Stimulated activated CD4-positive, alpha-beta T cell treated with anti-CD3 and anti-CD28 coated beads, Interleukin-2, amount 100 ng/mL, for 24 hours (primary cell): Measurements from ENCODE around the gene SEC24D.
"Not testable (repeated sequence)": the region's sequence is repeated elsewhere in the genome, so short reads cannot be mapped to it uniquely, and the experiment has no call there.

ENCODE experiments used
- DNase-seq, 2 donors: peaks; one replicate each; pipeline ENCODE4 v3.0.0-alpha.2; 2020

Gene SEC24D

DNA sequence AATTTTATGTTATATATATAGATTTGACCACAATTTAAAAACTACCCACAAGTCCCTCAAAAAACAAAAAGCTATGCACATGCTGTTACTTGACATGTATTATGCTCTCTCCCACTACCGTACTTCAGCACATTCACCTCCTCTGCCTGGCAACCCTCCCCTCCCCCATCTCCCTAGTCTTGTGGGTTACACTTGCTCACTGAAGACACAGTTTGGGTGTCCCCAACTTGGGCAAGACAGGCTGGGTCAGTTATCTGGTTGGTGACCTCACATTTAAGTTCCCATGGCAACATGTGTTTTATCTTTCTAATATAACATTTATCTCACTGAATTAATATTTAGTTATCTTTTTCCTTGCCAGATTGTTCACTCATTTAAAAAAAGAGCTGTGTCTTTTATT lies 32.7 kb downstream of the SEC24D start:
- no peak for DNase-seq

DNA sequence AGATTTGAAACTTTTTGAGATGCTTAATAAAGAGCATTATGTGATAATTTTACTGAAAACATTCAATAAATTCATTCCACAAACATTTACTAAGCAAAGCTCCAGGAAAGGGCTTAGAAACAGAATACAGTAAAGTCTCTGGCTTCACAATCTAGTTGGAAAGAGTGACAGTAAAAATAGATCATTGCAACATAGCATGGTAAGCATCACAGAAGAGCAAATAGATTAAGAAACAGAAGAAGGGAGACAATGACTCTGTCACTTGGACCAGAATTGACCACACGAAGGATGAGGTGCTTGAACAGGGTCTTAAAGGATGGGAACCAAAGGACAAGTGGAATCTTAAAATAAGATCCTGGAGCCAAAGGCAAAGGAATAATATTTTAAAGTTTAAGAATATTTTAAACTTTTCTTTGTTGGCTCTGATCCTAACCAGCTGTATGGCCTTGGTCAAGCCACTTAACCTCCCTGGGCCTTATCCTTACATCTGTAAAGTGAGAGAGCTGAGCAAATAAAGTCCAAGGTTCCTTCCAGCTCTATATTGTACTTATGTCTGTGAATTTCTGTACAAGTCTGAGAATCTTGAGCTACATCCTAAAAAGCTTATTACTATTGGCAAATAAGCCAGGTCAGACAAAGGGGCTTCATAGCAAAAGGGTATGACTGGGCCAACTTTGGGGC lies 33.9 kb downstream of the SEC24D start:
- no peak for DNase-seq

DNA sequence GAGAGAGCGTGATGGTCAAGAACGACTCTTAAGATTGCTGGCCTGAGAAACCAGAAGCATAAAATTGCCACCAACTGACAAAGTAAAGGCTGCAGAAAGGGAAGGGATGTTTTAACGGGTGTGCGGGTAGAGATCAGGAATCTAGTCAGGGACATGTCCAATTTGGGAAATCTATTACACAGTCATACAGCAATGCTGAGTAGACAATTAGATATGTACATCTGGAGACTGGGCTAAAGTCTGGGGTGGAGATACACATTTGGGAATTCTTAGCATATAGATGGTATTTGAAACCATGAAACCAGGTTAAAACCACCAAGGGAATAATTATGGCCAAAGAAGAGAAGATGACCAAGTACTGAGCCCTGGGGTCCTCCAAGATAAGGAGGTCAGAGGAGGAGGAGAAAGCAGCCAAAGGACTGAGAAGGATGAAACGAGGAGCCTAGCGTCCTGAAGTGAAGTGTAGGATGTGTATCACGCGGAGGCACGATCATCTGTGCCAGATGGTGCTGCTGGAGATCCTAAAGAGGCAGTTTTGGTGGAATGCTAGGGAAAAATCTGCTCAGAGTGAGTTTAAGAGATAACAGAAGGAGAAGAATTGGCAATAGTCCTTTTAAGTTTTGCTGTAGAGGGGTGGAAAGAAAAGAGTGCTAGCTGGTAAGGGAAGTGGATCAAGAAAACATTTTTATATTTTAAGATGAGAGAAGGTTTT lies 36.5 kb downstream of the SEC24D start:
- no peak for DNase-seq

DNA sequence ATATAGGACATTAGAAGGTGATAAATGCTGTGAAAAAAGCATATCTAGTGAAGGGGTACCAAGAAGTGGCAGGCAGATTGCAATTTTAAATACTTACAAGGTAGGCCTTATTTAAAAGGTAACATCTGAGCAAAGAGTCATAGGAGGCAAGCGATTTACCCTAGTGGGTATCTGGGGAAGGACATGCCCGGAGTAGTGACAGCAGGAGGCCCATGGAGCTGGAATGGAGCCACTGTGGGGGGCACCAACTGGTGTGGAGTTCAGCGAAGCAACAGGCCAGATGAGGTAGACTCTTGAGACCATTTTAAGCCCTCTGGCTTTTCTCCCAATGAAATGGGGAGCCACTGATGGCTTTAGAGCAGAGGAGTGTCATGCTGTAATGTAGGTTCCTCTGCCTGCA lies 37.3 kb downstream of the SEC24D start:
- no peak for DNase-seq

DNA sequence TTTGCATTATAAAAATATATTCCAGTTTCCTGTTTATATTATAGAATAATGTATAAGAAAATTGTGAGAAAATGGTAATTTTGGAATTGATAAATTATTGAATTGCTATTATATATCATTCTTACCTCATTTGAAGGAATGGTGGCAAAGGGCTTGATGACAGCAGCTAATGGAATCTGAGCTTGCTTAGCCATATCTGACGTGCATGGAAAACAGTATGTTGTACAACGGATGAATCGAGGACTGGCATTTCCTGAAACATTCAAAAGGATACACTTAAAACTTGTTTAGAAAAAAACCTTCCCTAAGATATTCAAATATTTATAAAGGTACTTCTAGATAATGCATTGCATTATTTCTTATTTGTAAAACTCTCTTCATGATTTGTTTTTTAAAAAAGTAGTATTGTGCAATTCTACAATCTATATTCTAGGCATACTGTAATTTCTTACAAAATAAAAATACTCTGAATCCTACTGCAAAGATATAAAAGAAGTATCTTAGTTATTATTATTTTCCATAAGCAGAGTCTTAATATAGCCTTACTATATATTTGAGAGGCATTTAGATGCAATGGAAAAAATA lies 38.3 kb downstream of the SEC24D start:
- no peak for DNase-seq

DNA sequence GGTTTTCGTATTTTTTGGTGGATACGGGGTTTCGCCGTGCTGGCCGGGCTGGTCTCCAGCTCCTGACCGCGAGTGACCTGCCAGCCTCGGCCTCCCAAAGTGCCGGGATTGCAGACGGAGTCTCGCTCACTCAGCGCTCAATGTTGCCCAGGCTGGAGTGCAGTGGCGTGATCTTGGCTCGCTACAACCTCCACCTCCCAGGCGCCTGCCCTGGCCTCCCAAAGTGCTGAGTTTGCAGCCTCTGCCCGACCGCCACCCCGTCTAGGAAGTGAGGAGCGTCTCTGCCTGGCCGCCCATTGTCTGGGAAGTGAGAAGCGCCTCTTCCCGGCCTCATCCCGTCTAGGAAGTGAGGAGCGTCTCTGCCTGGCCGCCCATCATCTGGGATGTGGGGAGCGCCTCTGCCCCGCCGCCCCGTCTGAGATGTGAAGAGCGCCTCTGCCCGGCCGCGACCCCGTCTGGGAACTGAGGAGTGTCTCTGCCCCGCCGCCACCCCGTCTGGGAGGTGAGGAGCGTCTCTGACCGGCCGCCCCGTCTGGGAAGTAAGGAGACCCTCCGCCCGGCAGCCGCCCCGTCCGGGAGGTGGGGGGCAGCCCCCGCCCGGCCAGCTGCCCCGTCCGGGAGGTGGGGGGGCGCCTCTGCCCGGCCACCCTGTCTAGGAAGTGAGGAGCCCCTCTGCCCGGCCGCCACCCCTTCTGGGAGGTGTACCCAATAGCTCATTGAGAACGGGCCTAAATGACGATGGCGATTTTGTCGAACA lies 44.1 kb downstream of the SEC24D start:
- DNase-seq = not testable (repeated sequence)

DNA sequence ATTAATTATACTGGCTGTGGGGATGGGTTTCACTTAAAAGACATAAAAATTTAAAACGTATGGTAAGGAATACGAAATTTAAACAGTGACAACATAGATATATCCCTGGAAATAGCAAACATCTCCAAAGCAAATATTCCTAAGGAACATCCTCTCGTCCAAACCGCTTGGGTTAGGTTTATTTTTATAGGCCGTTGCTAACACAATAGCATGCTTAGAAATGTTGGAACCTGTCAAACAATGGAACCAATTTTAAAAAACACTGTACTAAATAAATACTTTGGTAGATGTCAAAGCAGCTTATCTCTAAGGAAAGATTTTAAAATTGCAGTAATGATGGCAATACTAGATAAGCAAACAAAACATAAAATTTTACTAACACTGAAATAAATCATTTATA lies 45.4 kb downstream of the SEC24D start:
- no peak for DNase-seq

DNA sequence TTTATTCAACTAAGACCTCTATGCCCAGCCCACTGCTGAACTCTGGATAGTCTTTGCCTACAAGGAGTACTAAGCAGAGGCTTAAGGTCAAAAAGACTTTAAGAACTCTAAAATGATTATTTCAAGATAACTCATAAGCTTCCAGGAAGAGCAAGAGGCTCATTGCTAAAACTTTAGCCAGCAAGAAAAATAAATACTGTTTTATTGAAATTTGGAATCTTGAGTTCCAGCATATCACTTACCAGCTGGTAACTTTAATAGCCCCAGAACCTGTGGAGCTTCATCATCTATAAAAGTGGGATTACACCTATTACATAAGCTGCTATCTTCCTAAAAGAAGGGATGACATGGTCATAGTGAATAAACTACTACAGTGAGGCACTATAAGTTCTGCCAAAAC lies 47.0 kb downstream of the SEC24D start:
- DNase-seq = no peak

DNA sequence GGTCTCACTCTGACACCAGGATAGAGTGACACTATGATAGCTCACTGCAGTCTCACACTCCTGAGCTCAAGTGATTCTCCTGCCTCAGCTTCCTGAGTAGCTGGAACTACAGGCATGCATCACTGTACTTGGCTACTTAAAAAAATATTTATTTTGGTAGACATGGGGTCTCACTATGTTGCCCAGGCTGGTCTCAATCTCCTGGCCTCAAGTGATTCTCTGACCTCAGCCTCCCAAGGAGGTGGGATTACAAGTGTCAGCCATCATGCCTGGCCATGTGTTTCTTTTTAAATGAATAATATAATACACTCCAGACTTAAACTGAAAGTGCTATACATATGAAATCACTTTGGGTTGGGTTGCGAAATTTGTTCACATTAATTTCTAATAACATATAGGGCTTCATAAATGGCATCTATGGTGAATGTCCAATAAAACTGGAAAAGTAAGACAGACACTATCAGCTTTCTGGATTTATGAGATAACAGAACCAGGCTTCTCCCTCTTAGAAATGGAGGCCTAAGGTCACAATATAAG lies 48.0 kb downstream of the SEC24D start:
- DNase-seq = no peak

DNA sequence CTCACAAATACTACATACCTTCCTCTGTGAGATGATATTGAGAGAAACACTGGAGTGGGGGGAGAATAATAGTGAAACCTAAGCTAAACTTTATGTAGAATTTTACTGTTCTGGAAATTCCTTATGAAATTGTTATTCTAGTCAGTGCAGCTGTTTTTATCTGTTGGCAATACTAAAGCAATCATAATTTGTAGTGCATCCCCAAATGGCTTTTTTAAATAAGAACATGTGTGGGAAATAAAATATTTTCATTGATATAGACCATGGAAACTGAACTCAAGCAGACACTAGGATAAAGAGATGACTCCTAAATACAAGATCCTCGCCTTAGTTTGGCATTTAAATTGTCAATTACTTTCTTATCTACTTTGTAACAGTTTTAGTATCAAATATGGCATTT lies 51.1 kb downstream of the SEC24D start:
- no peak for DNase-seq

DNA sequence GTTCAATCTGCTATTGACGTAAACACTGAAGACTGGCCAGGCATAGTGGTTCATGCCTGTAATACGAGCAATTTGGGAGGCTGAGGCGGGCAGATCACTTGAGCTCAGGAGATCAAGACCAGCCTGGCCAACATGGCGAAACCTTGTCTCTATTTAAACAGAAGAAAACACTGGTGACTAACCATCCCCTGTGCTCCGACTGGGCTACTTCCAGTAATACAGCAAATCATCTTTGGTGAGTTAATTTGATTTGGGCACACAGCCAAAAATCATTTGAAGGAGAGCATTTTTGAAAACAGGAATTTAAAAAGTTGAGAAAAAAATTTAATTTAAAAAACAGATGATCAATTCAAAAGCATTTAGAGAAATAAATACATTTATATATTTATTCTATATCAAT lies 52.0 kb downstream of the SEC24D start:
- DNase-seq = no peak

DNA sequence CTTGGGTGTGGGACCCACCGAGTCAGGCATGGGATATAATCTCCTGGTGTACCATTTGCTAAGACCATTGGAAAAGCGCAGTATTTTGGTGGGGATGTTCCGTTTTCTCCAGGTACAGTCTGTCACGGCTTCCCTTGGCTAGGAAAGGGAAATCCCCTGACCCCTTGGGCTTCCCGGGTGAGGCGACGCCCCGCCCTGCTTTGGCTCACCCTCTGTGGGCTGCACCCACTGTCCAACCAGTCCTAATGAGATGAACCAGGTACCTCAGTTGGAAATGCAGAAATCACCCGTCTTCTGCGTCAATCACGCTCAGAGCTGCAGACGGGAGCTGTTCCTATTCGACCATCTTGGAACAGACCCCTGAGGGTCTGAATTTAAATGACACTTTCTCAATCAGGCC lies 53.0 kb downstream of the SEC24D start:
- DNase-seq = not testable (repeated sequence)

DNA sequence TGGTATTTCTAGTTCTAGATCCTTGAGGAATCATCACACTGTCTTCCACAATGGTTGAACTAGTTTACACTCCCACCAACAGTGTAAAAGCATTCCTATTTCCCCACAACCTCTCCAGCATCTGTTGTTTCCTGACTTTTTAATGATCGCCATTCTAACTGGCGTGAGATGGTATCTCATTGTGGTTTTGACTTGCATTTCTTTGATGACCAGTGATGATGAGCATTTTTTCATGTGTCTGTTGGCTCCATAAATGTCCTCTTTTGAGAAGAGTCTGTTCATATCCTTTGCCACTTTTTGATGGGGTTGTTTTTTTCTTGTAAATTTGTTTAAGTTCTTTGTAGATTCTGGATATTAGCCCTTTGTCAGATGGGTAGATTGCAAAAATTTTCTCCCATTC lies 58.3 kb downstream of the SEC24D start:
- DNase-seq = not testable (repeated sequence)

DNA sequence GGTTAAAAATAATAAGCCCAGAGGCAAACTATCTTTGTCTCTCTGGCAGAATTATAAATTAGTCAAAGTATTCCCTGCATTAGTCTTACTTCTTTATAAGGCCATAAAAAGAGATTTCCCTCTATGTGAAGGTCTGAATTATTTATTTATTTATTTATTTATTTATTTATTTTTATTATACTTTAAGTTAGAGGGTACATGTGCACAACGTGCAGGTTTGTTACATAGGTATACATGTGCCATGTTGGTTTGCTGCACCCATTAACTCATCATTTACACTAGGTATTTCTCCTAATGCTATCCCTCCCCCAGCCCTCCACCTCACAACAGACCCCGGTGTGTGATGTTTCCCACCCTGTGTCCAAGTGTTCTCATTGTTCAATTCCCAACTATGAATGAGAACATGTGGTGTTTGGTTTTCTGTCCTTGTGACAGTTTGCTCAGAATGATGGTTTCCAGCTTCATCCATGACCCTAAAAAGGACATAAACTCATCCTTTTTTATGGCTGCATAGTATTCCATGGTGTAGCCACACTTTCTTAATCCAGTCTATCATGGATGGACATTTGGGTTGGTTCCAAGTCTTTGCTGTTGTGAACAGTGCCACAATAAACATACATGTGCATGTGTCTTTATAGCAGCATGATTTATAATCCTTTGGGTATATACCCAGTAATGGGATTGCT lies 58.8 kb downstream of the SEC24D start:
- not testable (repeated sequence) for DNase-seq

DNA sequence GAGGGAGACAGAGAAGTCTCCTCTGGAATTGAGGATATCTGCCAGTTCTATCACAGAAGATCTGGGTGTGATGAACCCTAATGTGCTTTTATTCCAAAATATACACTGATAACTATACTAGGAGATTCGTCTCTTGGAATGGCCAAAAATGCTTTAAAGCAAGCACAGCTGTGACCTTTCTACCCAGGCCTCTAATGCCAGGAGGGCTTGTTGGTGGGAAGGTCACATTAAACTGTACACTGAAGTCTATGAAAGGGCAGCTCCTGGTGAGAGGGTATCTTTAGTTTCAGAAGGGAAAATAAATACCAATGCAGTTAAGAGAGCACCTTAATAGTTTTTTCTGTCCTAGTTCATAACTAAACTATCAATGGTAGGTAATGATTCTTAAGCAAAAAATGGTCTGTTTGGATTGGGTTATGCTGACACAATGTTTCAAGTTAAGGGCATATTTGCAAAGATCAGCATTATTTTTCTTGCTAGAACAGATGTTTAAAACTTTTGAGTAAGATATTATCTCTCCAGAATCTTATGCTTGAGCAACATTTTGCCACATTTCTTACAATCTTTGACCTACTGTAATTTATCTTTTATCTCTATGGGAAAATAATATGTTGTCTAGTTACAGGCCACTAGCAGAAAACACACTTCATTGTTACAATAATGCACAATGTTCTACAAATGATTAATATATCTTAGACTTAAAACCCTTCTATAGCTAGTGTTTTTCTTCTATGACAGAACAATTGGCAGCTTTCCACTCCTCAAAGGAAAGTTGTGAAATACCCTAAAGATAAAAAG lies 59.6 kb downstream of the SEC24D start:
- DNase-seq = no peak

DNA sequence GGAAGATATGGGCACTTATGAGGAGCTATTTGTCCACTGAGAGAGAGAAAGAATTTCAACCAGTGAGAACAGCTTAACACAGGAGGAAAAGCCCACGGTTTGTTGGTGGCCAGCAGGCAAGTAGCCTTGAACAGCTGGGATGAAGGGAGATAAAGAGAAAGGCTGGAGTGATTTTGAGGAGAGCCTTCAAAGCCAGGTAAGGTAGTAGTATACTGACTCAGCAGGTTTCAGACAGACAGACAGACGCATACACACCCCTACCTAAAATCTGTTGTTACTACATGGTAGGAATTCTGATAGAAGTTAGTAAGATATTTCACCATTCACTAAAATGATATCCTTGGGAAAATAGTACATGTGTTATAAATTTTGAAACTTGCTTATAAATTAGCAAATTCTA lies 60.5 kb downstream of the SEC24D start:
- DNase-seq = no peak

DNA sequence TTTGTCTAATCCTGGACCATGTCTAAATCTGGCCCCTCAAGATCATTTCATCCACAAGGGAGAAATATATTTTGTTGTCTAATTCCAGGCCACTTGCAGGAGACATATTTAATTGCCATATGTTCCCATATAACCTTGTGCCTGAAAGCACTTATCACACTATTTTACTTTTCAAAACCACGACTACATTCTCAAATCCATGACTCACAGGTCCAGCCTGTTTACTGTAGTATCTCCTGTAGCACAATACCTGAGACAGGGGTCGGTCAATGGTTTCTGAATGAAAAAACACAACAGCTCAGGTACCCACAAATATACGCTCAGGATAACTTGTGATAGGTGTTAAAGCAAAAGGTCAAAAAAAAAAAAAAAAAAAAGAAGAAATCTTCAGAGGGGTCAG lies 60.9 kb downstream of the SEC24D start:
- DNase-seq = no peak

DNA sequence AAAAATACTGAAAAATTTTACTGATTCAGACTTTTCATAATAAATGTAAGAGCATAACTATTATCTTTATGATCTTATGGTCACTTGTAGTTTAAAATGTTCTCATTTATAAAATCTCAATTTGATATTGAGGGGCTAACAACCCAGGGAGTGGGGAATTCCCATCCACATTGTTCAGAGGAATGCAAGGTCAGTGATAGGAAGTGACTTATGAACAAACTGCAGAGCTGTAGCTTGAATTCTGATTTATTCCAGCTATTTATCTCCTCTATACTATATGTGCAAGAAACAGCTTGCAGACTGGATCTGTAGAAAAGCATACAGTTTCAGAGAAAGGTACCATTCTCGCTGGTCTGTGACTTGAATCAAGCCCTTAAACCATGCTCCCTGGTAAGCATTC lies 61.6 kb downstream of the SEC24D start:
- no peak for DNase-seq

DNA sequence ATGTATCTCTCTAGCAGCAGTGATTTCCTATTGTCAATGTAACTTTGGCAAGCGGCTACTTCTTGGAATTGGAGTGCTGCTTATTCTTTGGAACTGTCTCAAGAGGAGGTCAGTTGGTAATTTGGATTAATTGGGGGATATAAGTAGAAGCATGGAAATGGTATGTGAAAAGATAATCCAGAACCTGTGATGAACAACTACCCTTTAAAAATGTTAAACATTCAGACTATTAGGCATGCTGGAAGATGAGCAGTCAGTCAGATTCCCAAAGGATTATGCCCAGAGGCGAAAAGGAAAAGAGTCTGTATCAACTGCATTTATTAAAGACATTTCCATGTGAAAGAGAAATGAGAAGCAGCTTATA lies 62.5 kb downstream of the SEC24D start:
- DNase-seq = no peak

DNA sequence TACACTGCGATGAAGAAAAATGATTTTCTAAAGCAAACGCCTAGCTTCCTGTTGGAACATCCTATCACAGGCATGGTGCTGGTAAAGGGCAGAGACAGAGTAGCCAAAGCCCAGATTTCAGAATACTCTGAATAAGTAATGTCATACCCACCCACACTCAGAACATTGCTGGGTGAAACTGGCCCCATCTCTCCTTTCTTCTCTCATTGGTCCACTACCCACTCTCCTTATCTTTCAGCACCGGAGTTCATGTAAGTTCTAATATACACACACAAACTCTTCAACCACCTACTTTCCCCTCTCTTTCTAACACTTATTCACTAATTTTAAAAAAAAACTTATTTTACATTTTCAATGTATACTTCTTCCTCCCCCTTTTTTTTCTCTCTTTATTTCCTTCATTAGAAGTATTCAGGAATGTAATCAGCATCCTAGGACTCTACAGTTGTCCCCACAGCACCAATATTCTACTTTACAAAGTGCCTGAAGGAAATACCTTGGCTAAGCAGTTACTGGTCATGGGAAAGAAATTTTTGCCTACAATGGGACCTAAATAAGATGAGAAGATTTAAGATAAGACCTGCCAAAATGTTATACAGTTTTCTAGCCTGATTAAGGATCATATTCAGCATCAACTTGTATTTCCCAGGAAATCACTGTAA lies 63.0 kb downstream of the SEC24D start:
- DNase-seq = no peak

DNA sequence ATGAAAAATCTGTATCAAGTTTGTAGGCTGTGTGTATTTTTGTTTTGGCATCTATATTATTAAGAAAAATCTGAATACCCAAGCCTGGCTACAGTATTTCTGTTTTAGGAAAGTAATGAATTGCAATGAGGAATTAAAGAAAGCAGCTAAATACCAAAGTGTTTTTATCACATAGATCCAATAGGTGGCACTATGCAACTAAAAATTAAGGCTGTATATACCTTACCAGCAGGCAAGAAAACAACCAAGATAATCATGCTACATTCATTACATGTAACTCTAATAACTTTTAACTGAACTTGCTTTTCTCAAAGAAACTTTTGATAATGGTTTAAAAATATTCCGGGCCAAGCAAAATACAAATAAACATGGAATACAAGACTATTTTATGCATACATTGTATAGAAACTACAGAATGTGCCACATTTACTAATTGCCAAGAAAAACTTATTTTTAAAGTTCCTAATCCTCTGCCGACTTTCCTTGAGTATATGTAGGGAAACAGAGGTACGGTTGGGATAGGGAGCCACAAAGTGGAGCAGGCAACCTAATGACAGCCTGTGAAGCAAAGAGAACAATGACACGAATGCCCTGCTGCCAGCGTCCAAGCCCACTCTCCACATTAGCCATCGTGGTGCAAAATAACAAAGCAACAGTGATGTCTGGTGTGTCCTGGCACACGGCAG lies 63.7 kb downstream of the SEC24D start:
- DNase-seq = no peak
